ENCODE measurements around the gene HOATZ.

Gene HOATZ

GRCh38 chr11:111514216-111515031 lies at the start of gene HOATZ:
HOATZ (plus strand) TSS chr11:111514778; CDS start chr11:111514785, 7 bp downstream.
- peak in 1 of 2 donors; percentile 7 for DNase-seq

- no peak for DNase-seq
Measured at GRCh38 chr11:111465400-111465799, 49.2 kb upstream of the HOATZ start.

GRCh38 chr11:111466615-111467014 lies 48.0 kb upstream of the HOATZ start:
- no peak for DNase-seq

- DNase-seq, result no peak
Measured at GRCh38 chr11:111469200-111469599, 45.4 kb upstream of the HOATZ start.

- no peak for DNase-seq
Measured at GRCh38 chr11:111472228-111472627, 42.4 kb upstream of the HOATZ start.

- no peak for DNase-seq
Measured at GRCh38 chr11:111474432-111474831, 40.1 kb upstream of the HOATZ start.

- DNase-seq, result no peak
Measured at GRCh38 chr11:111476366-111476765, 38.2 kb upstream of the HOATZ start.

GRCh38 chr11:111476956-111477355 lies 37.6 kb upstream of the HOATZ start:
- DNase-seq, result no peak

- no peak for DNase-seq
Measured at GRCh38 chr11:111477898-111478297, 36.7 kb upstream of the HOATZ start.

GRCh38 chr11:111479666-111480065 lies 34.9 kb upstream of the HOATZ start:
- DNase-seq, result no peak

GRCh38 chr11:111483431-111483830 lies 31.1 kb upstream of the HOATZ start:
- no peak for DNase-seq

- DNase-seq, result no peak
Measured at GRCh38 chr11:111490496-111490895, 24.1 kb upstream of the HOATZ start.

- DNase-seq, result no peak
Measured at GRCh38 chr11:111494040-111494439, 20.5 kb upstream of the HOATZ start.

- no peak for DNase-seq
Measured at GRCh38 chr11:111499483-111499882, 15.1 kb upstream of the HOATZ start.

GRCh38 chr11:111500481-111500880 lies 14.1 kb upstream of the HOATZ start:
- DNase-seq, result no peak

- DNase-seq, result no peak
Measured at GRCh38 chr11:111502611-111503010, 12.0 kb upstream of the HOATZ start.

- no peak for DNase-seq
Measured at GRCh38 chr11:111510311-111510710, 4.3 kb upstream of the HOATZ start.

GRCh38 chr11:111512296-111513239 lies 2.0 kb upstream of the HOATZ start, which contains the start of gene BTG4:
BTG4 (minus strand) TSS chr11:111512386; CDS start chr11:111498776, 13,610 bp downstream.
- no peak for DNase-seq

GRCh38 chr11:111513240-111513605 lies 1.4 kb upstream of the HOATZ start:
- DNase-seq, result no peak

- no peak for DNase-seq
Measured at GRCh38 chr11:111515591-111515990, 1.0 kb downstream of the HOATZ start.

- DNase-seq, result no peak
Measured at GRCh38 chr11:111518668-111519067, 4.1 kb downstream of the HOATZ start.

- DNase-seq, result no peak
Measured at GRCh38 chr11:111520560-111520959, 6.0 kb downstream of the HOATZ start.

GRCh38 chr11:111521135-111521534 lies 6.6 kb downstream of the HOATZ start:
- no peak for DNase-seq

- no peak for DNase-seq
Measured at GRCh38 chr11:111522426-111522825, 7.8 kb downstream of the HOATZ start.

Data from CD4-positive, alpha-beta T cell treated with Interferon alpha-2 for 1 hour (primary cell).